ENCODE results near the gene ABCC5.
A peak's percentile ranks its signal among the peaks of the same experiment; 100 is the strongest.

Gene ABCC5

DNA sequence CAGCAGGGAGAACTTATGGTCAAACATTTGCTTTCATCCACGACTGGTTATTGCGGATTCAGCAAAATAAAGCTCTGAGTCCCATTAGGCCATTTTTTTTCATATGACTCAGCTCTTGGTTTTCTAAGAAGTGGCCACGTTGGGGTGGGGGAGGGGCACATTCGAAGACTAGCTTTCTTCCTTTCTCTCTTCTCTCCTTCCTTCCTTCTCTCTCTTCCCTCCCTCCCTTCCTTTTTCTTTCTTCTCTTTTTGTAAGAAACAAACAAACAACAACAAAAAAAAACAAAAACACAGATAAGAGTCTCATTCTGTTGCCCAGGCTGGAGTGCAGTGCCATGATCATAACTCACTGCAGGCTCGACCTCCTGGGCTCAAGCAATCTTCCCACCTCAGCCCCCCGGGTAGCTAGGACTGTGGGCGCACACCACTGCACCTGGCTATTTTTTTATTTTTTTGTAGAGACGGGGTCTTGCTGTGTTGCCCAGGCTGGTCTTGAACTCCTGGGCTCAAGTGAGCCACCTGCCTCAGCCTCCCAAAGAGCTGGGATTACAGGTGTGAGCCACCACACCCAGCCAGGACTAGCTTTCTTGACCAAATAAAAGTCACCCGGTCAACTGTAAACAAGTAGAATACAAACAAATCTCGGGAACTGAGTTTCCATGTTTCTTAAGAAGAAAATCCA, 41.6 kb downstream of the ABCC5 start:
- DNase-seq (ENCODE audit: low read depth) = peak; percentile 39

DNA sequence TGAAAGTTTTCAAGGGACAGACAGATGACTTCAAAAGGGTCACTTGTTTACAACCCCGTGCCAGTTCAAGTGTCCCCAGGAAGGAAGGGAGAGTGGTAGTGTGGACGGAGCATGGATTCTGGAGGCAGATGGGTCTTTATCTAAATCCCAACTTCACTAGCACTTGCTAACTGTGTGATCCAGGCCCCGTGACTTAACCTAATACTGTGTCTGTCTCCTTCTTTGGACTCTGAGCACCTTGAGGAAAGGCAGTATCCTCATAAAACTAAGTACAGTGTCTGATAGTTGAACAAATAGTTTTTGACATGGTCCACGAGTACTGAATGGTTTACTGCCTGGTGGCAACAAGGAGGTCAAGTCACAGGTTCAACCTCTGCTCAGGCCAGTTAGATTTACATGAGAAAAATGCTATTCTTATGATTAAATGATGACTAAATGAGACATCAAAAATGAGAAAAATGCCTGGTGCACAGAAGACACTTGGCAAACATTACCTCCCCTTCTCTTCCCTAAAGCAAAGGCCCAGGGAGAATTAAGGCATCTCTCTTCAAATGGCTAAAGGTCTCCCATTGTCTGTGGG, 48.9 kb downstream of the ABCC5 start:
- no peak for DNase-seq (ENCODE audit: low read depth)

DNA sequence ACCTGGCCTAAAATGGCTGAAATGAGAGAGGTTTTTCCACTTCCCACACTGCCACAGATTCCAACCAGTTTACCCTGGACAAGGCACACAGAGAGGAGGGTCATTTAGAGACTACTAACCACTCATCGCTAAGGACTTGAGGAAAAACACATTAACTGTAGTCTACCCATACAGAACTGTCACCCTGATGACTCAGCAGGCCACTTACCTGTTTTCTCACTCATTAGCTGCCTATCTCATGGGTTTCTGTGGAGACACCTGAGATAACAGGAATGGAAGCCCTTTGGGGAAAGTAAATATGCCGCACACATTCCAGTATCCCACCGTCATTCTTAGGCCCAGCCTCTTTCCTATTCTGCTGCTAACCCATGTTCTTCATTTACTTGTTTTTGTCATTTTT, 50.0 kb downstream of the ABCC5 start:
- DNase-seq (ENCODE audit: low read depth) = no peak

DNA sequence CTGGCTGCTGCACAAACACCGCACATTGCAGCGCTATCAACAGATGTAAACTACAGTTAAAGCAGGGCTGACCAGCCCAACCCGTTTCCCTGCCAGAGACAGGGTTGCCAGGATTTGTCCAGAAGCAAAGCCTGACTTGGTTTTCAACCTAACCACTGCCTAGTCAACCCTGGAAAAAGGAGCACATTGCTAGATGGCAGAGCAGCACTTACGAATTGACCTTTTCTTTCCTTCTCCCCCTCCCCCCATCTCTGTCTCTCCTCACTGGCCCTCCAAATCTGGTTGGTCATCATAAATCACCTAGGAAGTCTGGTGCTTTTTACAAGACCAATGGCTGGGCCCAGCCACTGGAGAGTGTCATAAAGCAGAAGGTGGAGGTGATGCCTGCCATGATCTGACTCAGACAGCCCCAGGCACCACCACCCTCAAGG, 51.3 kb downstream of the ABCC5 start:
- DNase-seq (ENCODE audit: low read depth) = no peak

DNA sequence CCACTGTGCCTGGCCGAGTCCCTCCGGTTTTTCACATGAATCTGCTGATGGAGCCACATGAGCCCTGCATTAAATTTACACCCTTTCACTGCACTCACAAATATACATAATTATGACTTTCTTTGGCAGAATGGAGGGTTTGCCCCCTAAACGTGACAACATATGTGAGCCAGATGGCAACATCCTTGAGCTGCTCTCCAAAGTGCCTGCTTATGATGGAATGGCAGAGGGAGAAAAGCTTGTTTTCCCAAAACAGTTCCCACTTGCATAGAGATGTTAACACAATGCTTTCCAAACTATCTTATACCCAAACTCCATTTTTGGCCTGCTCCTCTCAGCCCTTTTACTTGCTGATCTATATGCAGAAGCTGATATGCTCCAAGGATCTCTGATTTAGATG, 54.9 kb downstream of the ABCC5 start:
- DNase-seq (ENCODE audit: low read depth) = no peak

DNA sequence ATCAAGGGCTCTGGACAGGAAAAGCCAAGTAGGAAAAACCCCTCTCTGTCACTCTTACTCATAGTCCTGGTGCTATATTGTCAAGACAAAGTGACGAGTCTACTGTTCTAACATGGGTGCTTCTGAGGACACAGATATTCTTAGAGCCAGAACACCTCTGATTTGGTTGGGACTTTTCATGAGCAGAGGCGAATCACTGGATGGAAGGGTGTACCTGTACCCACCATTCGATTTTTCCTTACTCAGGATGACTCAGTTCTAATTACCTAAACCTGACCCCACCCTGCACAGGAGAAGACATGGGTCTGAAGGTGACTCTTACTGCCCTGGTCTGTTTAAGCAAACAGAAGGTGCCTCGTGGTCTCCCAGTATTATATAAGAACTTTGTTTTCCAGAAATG, 58.5 kb downstream of the ABCC5 start:
- DNase-seq (ENCODE audit: low read depth) = no peak

DNA sequence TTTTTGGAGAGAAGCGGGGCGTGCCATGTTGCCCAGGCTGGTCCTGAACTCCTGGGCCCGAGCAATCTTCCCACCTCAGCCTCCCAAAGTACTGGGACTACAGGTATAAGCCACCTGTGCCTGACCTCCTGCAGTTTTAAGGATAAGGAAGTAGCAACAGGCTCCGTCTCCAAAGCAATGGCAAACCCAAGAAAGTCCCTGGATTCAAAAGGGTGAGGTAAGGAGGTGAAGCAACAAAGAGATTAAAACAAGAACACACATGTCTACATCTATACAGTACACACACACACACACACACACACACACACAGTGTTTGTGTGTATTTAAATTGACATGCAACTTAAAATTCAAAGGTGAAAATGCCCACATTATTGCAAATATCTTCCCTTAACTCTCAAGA, 58.9 kb downstream of the ABCC5 start:
- DNase-seq (ENCODE audit: low read depth) = no peak

DNA sequence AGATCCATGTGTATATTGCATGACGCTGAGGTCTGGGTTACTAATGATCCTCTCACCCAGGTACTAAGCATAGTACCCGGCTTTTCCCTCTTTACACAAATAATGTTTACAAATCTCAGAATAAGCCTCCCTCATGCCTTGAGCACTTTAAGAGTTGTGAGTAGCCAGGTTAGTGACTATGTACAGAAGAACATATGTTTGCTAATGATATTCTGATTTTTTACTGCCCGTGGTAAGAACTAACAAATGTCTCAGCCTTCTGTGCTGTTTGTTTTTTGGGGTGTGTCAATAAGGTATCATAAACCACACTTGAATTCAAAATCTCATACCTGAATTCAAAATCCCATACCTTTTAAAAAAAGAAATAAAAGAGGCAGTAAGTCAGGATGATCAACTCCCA, 59.5 kb downstream of the ABCC5 start:
- no peak for DNase-seq (ENCODE audit: low read depth)

DNA sequence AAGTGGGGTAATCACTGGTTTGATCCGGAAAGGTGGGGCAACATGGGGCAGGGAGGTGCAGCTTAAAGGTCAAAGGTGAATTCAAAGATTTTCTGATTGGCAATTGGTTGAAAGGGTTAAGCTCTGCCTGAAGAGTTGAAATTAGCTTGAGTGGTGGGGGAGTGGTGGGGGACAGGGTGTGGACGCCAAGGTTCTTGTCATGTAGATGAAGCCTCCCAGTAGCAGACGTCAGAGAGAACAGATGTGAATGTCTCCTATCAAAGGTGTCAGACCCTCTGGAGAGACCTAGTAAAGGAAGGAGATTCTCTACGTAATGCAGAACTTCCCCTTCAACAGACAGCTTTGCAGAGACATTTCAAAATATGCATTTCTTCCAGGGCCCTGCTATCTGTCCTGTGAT, 62.8 kb downstream of the ABCC5 start:
- DNase-seq (ENCODE audit: low read depth) = no peak

DNA sequence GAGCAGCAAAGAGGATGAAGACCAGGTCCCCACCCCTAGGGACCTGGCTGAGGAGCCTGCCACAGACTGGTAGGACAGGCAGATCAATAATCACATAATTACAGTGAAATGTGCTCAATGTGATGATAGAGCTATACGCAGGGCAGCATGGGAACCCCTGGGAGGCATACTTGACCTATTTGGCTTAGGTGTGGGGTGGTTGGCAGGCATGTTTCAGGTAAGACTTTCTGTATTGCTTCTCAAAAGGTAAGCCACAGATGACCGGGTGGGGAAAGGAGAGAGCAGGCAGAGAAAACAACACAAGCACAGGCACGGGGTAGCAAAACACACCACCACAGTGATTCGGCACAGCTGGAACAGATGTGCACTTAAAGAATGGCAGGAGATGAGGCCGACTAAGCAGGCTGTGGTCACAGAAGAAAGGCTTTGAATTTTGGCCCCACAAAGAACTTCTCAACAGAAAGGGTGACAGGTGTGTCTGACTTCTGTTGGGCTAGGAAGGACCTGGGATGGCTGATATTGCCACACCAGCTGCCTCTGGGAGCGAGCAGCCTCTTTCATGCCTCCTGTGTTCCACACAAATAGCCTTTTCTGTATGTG, 64.1 kb downstream of the ABCC5 start:
- no peak for DNase-seq (ENCODE audit: low read depth)

DNA sequence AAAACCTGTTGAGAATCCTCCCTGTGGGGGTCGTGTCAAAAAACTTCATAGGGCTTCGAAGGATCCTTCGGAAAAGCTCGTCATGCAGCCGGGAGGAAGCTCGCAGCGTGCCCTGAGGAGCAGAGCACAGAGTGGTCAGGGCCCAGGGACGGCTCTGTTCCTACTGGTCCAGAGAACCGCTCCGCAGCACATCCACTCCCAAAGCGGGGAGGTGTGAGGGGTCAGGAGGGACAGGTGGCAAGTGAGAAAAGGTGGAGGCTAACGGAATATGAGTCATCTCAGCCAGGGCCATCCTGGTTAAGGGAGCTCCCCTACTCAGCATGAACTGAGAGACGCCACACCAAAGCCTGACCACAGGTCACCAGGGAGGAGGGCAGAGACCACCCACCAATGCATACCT, 66.2 kb downstream of the ABCC5 start:
- DNase-seq (ENCODE audit: low read depth) = no peak

DNA sequence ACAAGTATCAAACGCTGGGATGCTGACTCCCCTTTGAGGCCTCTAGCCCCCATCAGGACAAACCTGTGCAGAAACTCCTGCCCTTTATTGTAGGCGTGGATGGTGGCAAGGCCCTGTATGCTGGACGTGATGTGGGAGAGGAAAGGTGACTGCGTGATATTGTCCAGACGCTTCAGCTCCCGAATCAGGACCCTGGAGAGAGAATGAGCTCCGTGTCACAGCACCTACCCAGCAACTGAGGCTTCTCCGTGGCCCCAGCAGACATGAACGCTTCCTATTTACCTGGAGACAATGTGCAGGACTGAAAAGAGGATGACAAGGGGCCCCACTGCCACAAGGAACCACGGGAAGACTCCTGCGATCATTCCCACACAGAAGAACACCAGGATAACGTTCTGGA, 68.0 kb downstream of the ABCC5 start:
- no peak for DNase-seq (ENCODE audit: low read depth)

DNA sequence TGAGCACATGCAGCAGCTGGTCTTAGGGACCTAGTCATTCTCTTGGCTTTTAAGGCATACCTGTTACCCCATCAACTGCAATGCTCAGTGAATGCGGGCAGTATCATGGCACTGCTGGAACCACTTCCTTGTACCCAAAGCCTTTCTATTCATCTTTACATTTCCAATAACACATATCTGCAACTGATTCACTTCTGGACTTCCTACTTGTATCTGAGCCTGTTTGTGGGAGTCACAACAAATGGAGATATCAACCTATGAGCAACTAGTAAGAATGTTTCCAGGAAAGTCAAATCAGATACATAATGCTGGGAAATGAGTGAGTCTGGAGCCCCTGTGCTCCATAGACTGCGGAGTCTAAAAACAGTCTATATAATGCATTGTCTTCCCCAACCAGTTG, 71.6 kb downstream of the ABCC5 start:
- no peak for DNase-seq (ENCODE audit: low read depth)

DNA sequence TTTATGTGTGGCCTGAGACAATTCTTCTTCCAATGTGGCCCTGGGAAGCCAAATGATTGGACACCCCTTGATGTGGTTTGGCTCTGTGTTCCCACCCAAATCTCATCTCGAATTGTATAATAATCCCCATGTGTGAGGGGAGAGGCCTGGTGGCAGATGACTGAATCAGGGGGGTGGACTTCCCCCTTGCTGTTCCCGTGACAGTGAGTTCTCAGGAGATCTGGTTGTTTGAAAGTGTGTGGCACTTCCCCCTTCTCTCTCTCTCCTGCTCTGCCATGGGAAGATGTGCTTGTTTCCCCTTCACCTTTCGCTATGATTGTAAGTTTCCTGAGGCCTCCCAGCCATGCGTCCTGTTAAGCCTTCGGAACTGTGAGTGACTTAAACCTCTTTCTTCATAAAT, 72.9 kb downstream of the ABCC5 start:
- DNase-seq (ENCODE audit: low read depth) = no peak

DNA sequence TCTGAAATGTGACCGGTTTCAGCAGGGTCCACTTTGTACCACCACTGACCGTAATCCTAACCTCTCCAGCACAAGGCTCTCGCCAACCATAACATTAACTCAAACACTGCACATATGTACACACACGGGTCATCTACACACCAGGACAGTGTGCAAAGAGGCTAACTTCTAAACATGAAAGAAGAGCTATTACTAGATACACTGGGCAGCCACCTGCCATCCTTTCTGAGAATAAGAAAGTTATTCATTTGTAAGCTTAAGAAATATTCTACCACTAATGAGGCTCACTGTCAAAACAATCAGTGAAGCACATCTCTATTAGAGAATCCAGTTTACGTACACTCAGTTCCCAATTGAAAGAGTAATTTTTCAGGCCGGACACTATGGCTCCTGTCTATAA, 73.9 kb downstream of the ABCC5 start:
- no peak for DNase-seq (ENCODE audit: low read depth)

DNA sequence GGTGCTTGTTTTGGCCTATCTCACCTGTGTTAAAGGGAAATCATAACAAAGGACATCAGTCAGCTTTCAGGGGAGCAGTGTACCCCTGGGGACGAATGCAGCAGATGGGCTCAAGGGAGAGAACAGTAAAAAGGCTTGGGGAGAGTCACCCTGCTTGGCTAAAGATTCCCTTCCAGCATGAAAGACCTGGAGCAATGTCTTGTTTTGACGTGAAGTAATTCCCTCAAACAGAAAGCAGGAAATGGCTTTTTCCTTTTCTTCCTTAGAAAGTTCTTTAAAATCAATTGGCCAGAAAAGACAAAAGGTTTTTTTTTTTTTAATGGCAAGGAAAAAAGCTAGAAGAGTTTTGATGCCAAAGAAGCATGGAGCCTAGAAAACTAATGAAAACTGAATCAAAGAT, 76.5 kb downstream of the ABCC5 start:
- no peak for DNase-seq (ENCODE audit: low read depth)

DNA sequence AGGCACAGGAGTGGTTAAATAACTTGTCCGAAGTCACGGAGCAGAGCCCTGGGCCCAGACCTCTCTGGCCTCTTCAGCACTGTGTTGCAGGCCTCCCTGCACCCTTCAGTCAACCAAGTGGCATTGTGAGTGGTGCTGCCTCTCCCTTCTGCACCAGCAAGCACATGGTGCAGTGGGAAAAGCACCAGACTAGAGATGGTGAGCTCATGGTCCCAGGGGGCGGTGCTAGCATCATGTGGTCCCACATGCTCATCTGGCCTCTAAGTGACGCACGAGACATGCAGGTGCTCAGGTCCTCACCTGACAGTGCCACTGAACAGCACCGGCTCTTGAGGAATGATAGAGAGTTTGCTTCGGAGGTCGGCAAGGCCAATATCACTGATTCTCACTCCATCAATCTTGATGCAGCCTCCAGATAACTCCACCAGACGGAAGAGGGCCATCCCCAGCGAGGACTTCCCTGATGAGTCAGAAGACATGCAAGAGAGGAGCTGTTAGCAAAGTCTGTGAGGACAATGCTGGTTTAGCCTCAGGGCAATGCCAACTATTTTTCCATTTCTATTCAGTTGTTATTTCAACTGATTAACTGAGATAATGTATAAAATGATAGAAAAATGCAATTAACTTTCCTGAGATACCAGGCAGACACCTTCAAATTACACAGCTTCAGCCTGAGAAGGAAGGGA, 79.9 kb downstream of the ABCC5 start:
- no peak for DNase-seq (ENCODE audit: low read depth)

DNA sequence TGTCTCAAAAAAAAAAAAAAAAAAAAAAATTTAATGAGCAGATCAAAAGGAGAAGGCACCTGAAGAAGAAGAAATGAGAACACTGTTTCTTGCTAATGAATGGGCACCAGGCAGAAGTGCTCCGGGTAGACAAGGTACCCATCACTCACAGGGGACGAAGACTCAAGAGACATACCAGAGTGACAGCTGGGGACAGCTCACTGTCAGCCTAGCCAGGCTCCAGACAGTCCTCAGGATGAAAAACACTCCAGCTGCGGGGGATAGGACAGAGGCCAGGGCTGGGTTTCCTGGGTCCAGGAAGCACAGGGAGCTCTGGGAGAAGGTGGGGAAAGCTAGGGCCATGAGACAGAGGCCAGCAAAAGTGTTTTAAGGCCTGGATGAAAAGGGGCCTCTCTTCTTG, 84.5 kb downstream of the ABCC5 start:
- DNase-seq (ENCODE audit: low read depth) = no peak

DNA sequence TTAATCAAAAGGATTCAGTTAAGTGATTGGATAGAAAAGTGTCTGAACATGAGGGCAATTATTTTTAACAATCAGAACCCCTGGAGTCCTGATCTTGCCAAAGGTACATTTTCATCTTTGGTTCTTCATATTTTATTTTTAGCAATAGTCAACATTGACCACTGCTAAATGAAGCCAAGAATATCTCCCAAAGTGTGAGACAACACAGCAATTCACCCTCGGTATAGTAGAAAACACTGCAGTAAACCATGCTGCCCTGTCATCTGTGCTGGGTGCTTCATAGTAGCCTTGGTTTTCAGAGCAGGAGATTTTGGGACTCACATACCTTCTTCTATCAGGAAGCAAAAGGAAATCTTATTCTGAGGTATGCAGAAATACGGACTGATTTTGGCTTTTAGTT, 85.8 kb downstream of the ABCC5 start:
- DNase-seq (ENCODE audit: low read depth) = no peak

DNA sequence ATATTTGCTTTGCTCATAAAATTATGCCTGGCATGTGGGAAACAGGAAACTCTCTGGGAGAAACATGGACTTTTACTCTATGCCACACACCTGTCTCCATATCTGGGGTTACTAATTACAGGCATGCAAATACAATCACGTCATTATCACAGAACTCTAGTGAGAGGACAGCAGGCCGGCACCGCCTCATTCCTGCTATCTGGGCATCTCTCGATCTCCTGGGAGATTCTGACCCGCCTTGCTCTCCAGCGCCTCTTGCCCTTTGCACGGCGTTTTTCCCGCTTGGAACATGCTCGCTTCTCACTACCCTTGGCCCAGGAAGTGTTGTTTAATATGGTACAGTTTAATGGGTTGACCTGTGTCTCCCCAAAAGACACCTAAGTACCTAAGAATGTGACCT, 87.6 kb downstream of the ABCC5 start:
- DNase-seq (ENCODE audit: low read depth) = no peak

DNA sequence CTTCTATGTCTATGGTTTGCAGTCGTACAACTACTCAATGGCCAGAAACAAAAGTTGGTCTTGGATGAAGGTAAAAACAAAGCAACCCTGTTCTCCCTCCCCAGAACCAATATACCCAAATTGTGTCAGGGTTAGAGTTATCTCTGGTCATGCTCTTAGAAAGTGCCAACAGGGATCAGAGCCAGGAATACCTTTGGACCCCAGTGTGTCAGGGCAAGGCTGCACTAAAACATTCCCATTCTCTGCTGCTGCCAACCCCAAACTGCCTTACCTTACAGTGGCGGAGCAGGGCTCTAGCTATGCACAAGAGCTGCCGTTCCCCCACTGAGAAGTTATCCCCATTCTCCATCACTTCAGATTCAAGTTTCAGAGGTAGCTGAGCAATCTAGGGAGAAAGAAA, 90.6 kb downstream of the ABCC5 start:
- DNase-seq (ENCODE audit: low read depth) = no peak

DNA sequence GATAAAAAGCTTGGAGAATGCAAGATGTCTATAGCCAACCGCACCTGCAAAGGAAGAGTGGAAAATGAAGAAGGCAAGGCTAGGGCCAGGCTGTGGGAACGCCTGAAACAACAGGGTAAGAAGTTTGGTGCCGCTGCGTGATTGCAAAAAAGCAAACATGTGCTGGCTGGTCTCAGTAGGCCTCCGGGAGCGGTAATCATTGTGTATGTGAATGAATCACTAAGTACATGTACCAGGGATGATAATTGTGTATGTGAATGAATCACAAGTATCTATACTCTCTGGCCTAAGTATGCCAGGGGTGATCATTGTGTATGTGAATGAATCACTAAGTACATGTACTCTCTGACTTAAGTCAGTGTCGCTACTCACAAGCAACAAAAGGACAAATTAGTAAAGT, 92.7 kb downstream of the ABCC5 start:
- DNase-seq (ENCODE audit: low read depth) = no peak

DNA sequence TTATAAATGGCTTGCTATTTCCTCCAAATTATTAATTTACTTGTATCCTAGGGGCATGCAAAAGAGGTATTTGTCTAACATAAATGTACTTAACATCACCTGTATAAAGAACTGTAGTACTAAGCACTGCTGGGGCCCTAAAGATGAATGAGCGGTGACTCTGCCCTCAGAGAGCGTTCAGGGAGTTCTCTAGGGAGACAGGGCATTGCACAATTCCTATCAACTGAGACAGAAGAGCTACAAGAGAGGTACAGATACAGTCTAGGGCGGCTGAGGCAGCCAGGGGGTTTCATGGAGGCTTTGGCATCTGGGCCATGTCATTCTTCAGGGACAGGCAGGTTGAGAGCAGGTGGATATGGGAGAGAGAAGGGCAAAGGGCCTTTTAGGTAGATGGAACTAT, 93.1 kb downstream of the ABCC5 start:
- no peak for DNase-seq (ENCODE audit: low read depth)

Data from stromal cell of bone marrow (primary cell).